DMS114 treated with DMSO at 0.1 percent for 48 hours (cell line): Measurements from ENCODE around the gene DNAH2.
"Not testable (repeated sequence)": the region's sequence is repeated elsewhere in the genome, so short reads cannot be mapped to it uniquely, and the experiment has no call there.

Experiments used
- DNase-seq: peaks from one replicate; lab custom pipeline; 2025; ENCODE audit not compliant: unreplicated experiment; lab: John Stamatoyannopoulos, UW

DNAH2 gene

GRCh38 chr17:7862692-7863437, 145.3 kb downstream of the DNAH2 start:
- DNase-seq = no peak

GRCh38 chr17:7864384-7864783, 146.8 kb downstream of the DNAH2 start:
- DNase-seq = not testable (repeated sequence)

- no peak for DNase-seq
Measured at GRCh38 chr17:7864995-7865650, 147.6 kb downstream of the DNAH2 start.

GRCh38 chr17:7867881-7868329, 150.4 kb downstream of the DNAH2 start:
- no peak for DNase-seq

GRCh38 chr17:7873051-7873450, 155.5 kb downstream of the DNAH2 start:
- DNase-seq = no peak

- DNase-seq = no peak
Measured at GRCh38 chr17:7875804-7876370, 158.3 kb downstream of the DNAH2 start.

GRCh38 chr17:7878234-7878633, 160.7 kb downstream of the DNAH2 start:
- DNase-seq = no peak

GRCh38 chr17:7880076-7880868, 162.7 kb downstream of the DNAH2 start:
- DNase-seq = no peak

- DNase-seq = no peak
Measured at GRCh38 chr17:7881276-7882054, 163.9 kb downstream of the DNAH2 start.

- DNase-seq = no peak
Measured at GRCh38 chr17:7882068-7882467, 164.5 kb downstream of the DNAH2 start.

GRCh38 chr17:7882629-7883028, 165.1 kb downstream of the DNAH2 start:
- DNase-seq = no peak
